Measurements from ENCODE around the gene NTRK3. TPM values are rescaled to one million over a fixed set of nuclear protein-coding genes. Genes with fewer than 3 reads are reported as not detected.

Gene NTRK3
- polyA plus RNA-seq, 1 donor (not counting 4 experiments of a cell fraction or from before 2014, with no cell fraction given), result not detected

- Histone ChIP-seq H3K4me2 (ENCODE audit: control insufficient read depth, extremely low read depth, insufficient read depth, low read depth, low read length) (no peak overlapping the region), H3K4me3 (ENCODE audit: control insufficient read depth in 2 of 3, extremely low read depth in 1 of 3, insufficient read depth in 2 of 3, low read depth in 1 of 3, low read length in 3 of 3) (no peak overlapping the region), H3K4me1 (ENCODE audit: control insufficient read depth, extremely low read depth, insufficient read depth, low read length) (no peaks in the 10 kb centered on the region), H3K36me3 (ENCODE audit: control insufficient read depth in 2 of 2, extremely low read depth in 1 of 2, insufficient read depth in 2 of 2, low read length in 2 of 2) (no peaks in the 10 kb centered on the region), H4K20me1 (ENCODE audit: control insufficient read depth, extremely low read depth, insufficient read depth, low read length) (no peaks in the 10 kb centered on the region), H3K9me1 (ENCODE audit: control insufficient read depth, extremely low read depth, insufficient read depth, low read length) (no peaks in the 10 kb centered on the region), H3K79me2 (ENCODE audit: control insufficient read depth, insufficient read depth, low read length) (no peaks in the 10 kb centered on the region), H2AFZ (ENCODE audit: control insufficient read depth, low read length) (no peak overlapping the region), H3K9me3 (ENCODE audit: control insufficient read depth, low read depth, low read length) (no peaks in the 10 kb centered on the region), H3K9ac (ENCODE audit: control insufficient read depth, extremely low read depth, insufficient read depth, low read length) (no peak overlapping the region), H3K27me3 (ENCODE audit: control insufficient read depth, extremely low read depth, insufficient read depth, low read length) (no peaks in the 10 kb centered on the region), H3K27ac (ENCODE audit: control insufficient read depth, insufficient read depth, low read length) (no peak overlapping the region)
- TF ChIP-seq CTCF (optimal IDR thresholded peaks at IDR 0.05 in 1 of 3, IDR thresholded peaks at IDR 0.05 in 1 of 3, conservative IDR thresholded peaks at IDR 0.05 in 1 of 3; ENCODE audit: extremely low read depth in 1 of 3, insufficient read depth in 2 of 3, low read length in 3 of 3), result no peak
- no peak for TF ChIP-seq EZH2 (IDR thresholded peaks at IDR 0.05; ENCODE audit: low read length)
- DNase-seq (ENCODE audit: low read depth, low spot score) (no peak), FAIRE-seq (no peak)
- dilution Hi-C loops (cut with MboI; ENCODE audit: extremely low pct_ligation_motif_present, low sequenced_read_pairs), result no loop called here
These were observed 321.0 kb downstream of the NTRK3 start for GRCh38 chr15:87935583-87935982.

GRCh38 chr15:87931584-87931983, 325.0 kb downstream of the NTRK3 start:
- no peak overlapping the region for H3K4me3 ChIP-seq (ENCODE audit: control insufficient read depth in 2 of 3, extremely low read depth in 1 of 3, insufficient read depth in 2 of 3, low read depth in 1 of 3, low read length in 3 of 3)
- no peak overlapping the region for H3K27ac ChIP-seq (ENCODE audit: control insufficient read depth, insufficient read depth, low read length)
- no peaks in the 10 kb centered on the region for H3K4me1 ChIP-seq (ENCODE audit: control insufficient read depth, extremely low read depth, insufficient read depth, low read length)
- TF ChIP-seq CTCF (optimal IDR thresholded peaks at IDR 0.05 in 1 of 3, IDR thresholded peaks at IDR 0.05 in 1 of 3, conservative IDR thresholded peaks at IDR 0.05 in 1 of 3; ENCODE audit: extremely low read depth in 1 of 3, insufficient read depth in 2 of 3, low read length in 3 of 3) (no peak), EZH2 (IDR thresholded peaks at IDR 0.05; ENCODE audit: low read length) (no peak)
- no peaks in the 10 kb centered on the region for H3K79me2 ChIP-seq (ENCODE audit: control insufficient read depth, insufficient read depth, low read length)
- no peak for FAIRE-seq
- H2AFZ ChIP-seq (ENCODE audit: control insufficient read depth, low read length), result no peak overlapping the region
- dilution Hi-C loops (cut with MboI; ENCODE audit: extremely low pct_ligation_motif_present, low sequenced_read_pairs), result no loop called here
- no peaks in the 10 kb centered on the region for H3K9me3 ChIP-seq (ENCODE audit: control insufficient read depth, low read depth, low read length)
- no peak overlapping the region for H3K4me2 ChIP-seq (ENCODE audit: control insufficient read depth, extremely low read depth, insufficient read depth, low read depth, low read length)
- H3K9ac ChIP-seq (ENCODE audit: control insufficient read depth, extremely low read depth, insufficient read depth, low read length), result no peak overlapping the region
- H3K36me3 ChIP-seq (ENCODE audit: control insufficient read depth in 2 of 2, extremely low read depth in 1 of 2, insufficient read depth in 2 of 2, low read length in 2 of 2), result no peaks in the 10 kb centered on the region
- H4K20me1 ChIP-seq (ENCODE audit: control insufficient read depth, extremely low read depth, insufficient read depth, low read length), result no peaks in the 10 kb centered on the region
- no peak for DNase-seq (ENCODE audit: low read depth, low spot score)
- H3K27me3 ChIP-seq (ENCODE audit: control insufficient read depth, extremely low read depth, insufficient read depth, low read length), result no peaks in the 10 kb centered on the region
- H3K9me1 ChIP-seq (ENCODE audit: control insufficient read depth, extremely low read depth, insufficient read depth, low read length), result no peaks in the 10 kb centered on the region
